Measurements from ENCODE around the gene GSPT1. TPM values are rescaled to one million over a fixed set of nuclear protein-coding genes. Genes with fewer than 3 reads are reported as not detected.

GSPT1 gene
- total RNA-seq, 1 experiment from 2014 or later: 194 TPM

DNA sequence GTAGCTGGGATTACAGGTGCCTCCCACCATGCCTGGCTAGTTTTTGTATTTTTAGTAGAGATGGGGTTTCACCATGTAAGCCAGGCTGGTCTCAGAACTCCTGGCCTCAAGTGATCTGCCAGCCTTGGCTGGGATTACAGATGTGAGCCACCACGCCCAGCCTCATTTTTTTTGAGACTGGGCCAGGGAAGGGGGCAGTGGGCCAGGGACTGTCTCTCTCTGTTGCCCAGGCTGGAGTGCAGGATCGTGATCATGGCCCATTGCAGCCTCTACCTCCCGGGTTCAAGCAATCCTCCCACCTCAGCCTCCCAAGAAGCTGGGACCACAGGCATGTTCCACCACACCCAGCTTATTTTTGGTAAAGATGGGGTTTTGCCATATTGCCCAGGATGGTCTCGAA lies 80.4 kb downstream of the GSPT1 start:
- Histone ChIP-seq H3K27ac (ENCODE audit: low read length) (no peak overlapping the region), H3K4me3 (ENCODE audit: low read depth in 2 of 2, low read length in 2 of 2) (no peak overlapping the region), H3K9me3 (ENCODE audit: control insufficient read depth, insufficient read depth, low read depth, low read length) (no peaks in the 10 kb centered on the region), H3K4me1 (ENCODE audit: control insufficient read depth, insufficient read depth, low read length) (peaks cover 6% of the 10 kb centered on the region; the same call in 1 of the 2 replicates), H3K36me3 (ENCODE audit: control insufficient read depth, insufficient read depth, low read length) (peaks cover 16% of the 10 kb centered on the region), H3K27me3 (ENCODE audit: control insufficient read depth, insufficient read depth, low read length) (no peaks in the 10 kb centered on the region)
- no peak for TF ChIP-seq TCF7L2 (IDR thresholded peaks at IDR 0.05; ENCODE audit: low read depth, low read length)
- TF ChIP-seq POLR2AphosphoS5 (IDR thresholded peaks at IDR 0.05; ENCODE audit: low read depth, low read length): no peak
- TF ChIP-seq, protein P1, sequence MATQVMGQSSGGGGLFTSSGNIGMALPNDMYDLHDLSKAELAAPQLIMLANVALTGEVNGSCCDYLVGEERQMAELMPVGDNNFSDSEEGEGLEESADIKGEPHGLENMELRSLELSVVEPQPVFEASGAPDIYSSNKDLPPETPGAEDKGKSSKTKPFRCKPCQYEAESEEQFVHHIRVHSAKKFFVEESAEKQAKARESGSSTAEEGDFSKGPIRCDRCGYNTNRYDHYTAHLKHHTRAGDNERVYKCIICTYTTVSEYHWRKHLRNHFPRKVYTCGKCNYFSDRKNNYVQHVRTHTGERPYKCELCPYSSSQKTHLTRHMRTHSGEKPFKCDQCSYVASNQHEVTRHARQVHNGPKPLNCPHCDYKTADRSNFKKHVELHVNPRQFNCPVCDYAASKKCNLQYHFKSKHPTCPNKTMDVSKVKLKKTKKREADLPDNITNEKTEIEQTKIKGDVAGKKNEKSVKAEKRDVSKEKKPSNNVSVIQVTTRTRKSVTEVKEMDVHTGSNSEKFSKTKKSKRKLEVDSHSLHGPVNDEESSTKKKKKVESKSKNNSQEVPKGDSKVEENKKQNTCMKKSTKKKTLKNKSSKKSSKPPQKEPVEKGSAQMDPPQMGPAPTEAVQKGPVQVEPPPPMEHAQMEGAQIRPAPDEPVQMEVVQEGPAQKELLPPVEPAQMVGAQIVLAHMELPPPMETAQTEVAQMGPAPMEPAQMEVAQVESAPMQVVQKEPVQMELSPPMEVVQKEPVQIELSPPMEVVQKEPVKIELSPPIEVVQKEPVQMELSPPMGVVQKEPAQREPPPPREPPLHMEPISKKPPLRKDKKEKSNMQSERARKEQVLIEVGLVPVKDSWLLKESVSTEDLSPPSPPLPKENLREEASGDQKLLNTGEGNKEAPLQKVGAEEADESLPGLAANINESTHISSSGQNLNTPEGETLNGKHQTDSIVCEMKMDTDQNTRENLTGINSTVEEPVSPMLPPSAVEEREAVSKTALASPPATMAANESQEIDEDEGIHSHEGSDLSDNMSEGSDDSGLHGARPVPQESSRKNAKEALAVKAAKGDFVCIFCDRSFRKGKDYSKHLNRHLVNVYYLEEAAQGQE (IDR thresholded peaks at IDR 0.05; ENCODE audit: insufficient read depth in 1 of 2, low read depth in 2 of 2, low read length in 1 of 2): no peak
- no peak for TF ChIP-seq SIN3A (IDR thresholded peaks at IDR 0.05; ENCODE audit: borderline replicate concordance, insufficient read depth, low read depth, low read length)
- TF ChIP-seq CTCF (IDR thresholded peaks at IDR 0.05): no peak
- ATAC-seq (peak; percentile 9; the same call in 1 of the 2 replicates), DNase-seq (ENCODE audit: low read depth, low spot score) (no peak)
- POLR2A ChIA-PET: no interaction called here
- intact Hi-C loops (cut with micrococcal nuclease; ENCODE audit: unreplicated experiment): loop anchor here (5.0 kb wide), 1 partner anchor 48 kb away; no protein-coding TSS in a partner anchor
- BruUV-seq (replicated peaks): no TSS peak
- in situ Hi-C loops (cut with HindIII; ENCODE audit: low pct_unique_long_range_greater_than_20kb, low sequenced_read_pairs): no loop called here
- CTCF ChIA-PET: no interaction called here

- in situ Hi-C loops (cut with HindIII; ENCODE audit: low pct_unique_long_range_greater_than_20kb, low sequenced_read_pairs): no loop called here
- BruUV-seq (replicated peaks): no TSS peak
- CTCF ChIA-PET: no interaction called here
Measured at GRCh38 chr16:11833951-11834695, 81.6 kb downstream of the GSPT1 start.

More at GRCh38 chr16:11833951-11834695, 81.6 kb downstream of the GSPT1 start:
- Histone ChIP-seq H3K27me3 (ENCODE audit: control insufficient read depth, insufficient read depth, low read length) (no peaks in the 10 kb centered on the region), H3K4me3 (ENCODE audit: low read depth in 2 of 2, low read length in 2 of 2) (no peak overlapping the region), H3K27ac (ENCODE audit: low read length) (no peak overlapping the region), H3K4me1 (ENCODE audit: control insufficient read depth, insufficient read depth, low read length) (peaks cover 6% of the 10 kb centered on the region; the same call in 1 of the 2 replicates), H3K9me3 (ENCODE audit: control insufficient read depth, insufficient read depth, low read depth, low read length) (no peaks in the 10 kb centered on the region), H3K36me3 (ENCODE audit: control insufficient read depth, insufficient read depth, low read length) (peaks cover 9% of the 10 kb centered on the region)
- TF ChIP-seq SIN3A (IDR thresholded peaks at IDR 0.05; ENCODE audit: borderline replicate concordance, insufficient read depth, low read depth, low read length): no peak
- no peak for TF ChIP-seq CTCF (IDR thresholded peaks at IDR 0.05)
- no peak for TF ChIP-seq TCF7L2 (IDR thresholded peaks at IDR 0.05; ENCODE audit: low read depth, low read length)
- TF ChIP-seq POLR2AphosphoS5 (IDR thresholded peaks at IDR 0.05; ENCODE audit: low read depth, low read length): no peak
- TF ChIP-seq, protein P1 (IDR thresholded peaks at IDR 0.05; ENCODE audit: insufficient read depth in 1 of 2, low read depth in 2 of 2, low read length in 1 of 2): no peak
- ATAC-seq (no peak), DNase-seq (ENCODE audit: low read depth, low spot score) (no peak)
- POLR2A ChIA-PET: no interaction called here
- intact Hi-C loops (cut with micrococcal nuclease; ENCODE audit: unreplicated experiment): no loop called here

All from Panc1 (cell line).